ENCODE results near the gene JHY.

Gene JHY

GRCh38 chr11:122883646-122883979 is 1.1 kb downstream of the JHY start:
- H2AFZ ChIP-seq (ENCODE audit: low read depth): peak overlapping the region; percentile 81; the same call in 1 of the 2 replicates
- peak overlapping the region; percentile 80; the same call in 1 of the 2 replicates for H3K9ac ChIP-seq
- no peaks in the 10 kb centered on the region for H3K36me3 ChIP-seq (ENCODE audit: insufficient read depth)
- no peaks in the 10 kb centered on the region for H3K27me3 ChIP-seq (ENCODE audit: insufficient read depth, low read depth)
- no peaks in the 10 kb centered on the region for H3K79me2 ChIP-seq (ENCODE audit: insufficient read depth, low read depth)
- no peaks in the 10 kb centered on the region for H4K20me1 ChIP-seq (ENCODE audit: insufficient read depth)
- peak overlapping the region; percentile 58 for H3K4me2 ChIP-seq
- peak overlapping the region; percentile 79; the same call in 1 of the 2 replicates for H3K27ac ChIP-seq
- peaks cover 8% of the 10 kb centered on the region for H3K4me1 ChIP-seq (ENCODE audit: low read depth, poor library complexity, severe bottlenecking)
- TF ChIP-seq CTCF (conservative IDR thresholded peaks at IDR 0.05; ENCODE audit: low read depth, low read length): no peak
- H3K4me3 ChIP-seq (IDR thresholded peaks at IDR 0.05; ENCODE audit: insufficient read depth, low read depth, low read length): no peak overlapping the region

- H4K20me1 ChIP-seq (ENCODE audit: insufficient read depth): no peaks in the 10 kb centered on the region
- no peak for TF ChIP-seq CTCF (conservative IDR thresholded peaks at IDR 0.05; ENCODE audit: low read depth, low read length)
- no peak overlapping the region for H3K9ac ChIP-seq
- H3K27me3 ChIP-seq (ENCODE audit: insufficient read depth, low read depth): no peaks in the 10 kb centered on the region
- no peak overlapping the region for H3K27ac ChIP-seq
- no peak overlapping the region for H3K4me3 ChIP-seq (IDR thresholded peaks at IDR 0.05; ENCODE audit: insufficient read depth, low read depth, low read length)
- no peaks in the 10 kb centered on the region for H3K79me2 ChIP-seq (ENCODE audit: insufficient read depth, low read depth)
- peaks cover 8% of the 10 kb centered on the region for H3K4me1 ChIP-seq (ENCODE audit: low read depth, poor library complexity, severe bottlenecking)
- H3K4me2 ChIP-seq: no peak overlapping the region
- H3K36me3 ChIP-seq (ENCODE audit: insufficient read depth): no peaks in the 10 kb centered on the region
- no peak overlapping the region for H2AFZ ChIP-seq (ENCODE audit: low read depth)
Observed at GRCh38 chr11:122888162-122888561, 5.6 kb downstream of the JHY start.

GRCh38 chr11:122893131-122893530 is 10.6 kb downstream of the JHY start:
- Histone ChIP-seq H3K79me2 (ENCODE audit: insufficient read depth, low read depth) (no peaks in the 10 kb centered on the region), H3K27me3 (ENCODE audit: insufficient read depth, low read depth) (no peaks in the 10 kb centered on the region), H4K20me1 (ENCODE audit: insufficient read depth) (no peaks in the 10 kb centered on the region), H3K4me3 (IDR thresholded peaks at IDR 0.05; ENCODE audit: insufficient read depth, low read depth, low read length) (no peak overlapping the region), H2AFZ (ENCODE audit: low read depth) (no peak overlapping the region), H3K36me3 (ENCODE audit: insufficient read depth) (no peaks in the 10 kb centered on the region), H3K4me2 (no peak overlapping the region), H3K4me1 (ENCODE audit: low read depth, poor library complexity, severe bottlenecking) (no peaks in the 10 kb centered on the region), H3K27ac (no peak overlapping the region), H3K9ac (no peak overlapping the region)
- no peak for TF ChIP-seq CTCF (conservative IDR thresholded peaks at IDR 0.05; ENCODE audit: low read depth, low read length)

- no peaks in the 10 kb centered on the region for H3K27me3 ChIP-seq (ENCODE audit: insufficient read depth, low read depth)
- H3K4me1 ChIP-seq (ENCODE audit: low read depth, poor library complexity, severe bottlenecking): no peaks in the 10 kb centered on the region
- H3K4me3 ChIP-seq (IDR thresholded peaks at IDR 0.05; ENCODE audit: insufficient read depth, low read depth, low read length): no peak overlapping the region
- no peaks in the 10 kb centered on the region for H3K36me3 ChIP-seq (ENCODE audit: insufficient read depth)
- no peak for TF ChIP-seq CTCF (conservative IDR thresholded peaks at IDR 0.05; ENCODE audit: low read depth, low read length)
- no peak overlapping the region for H3K27ac ChIP-seq
- no peak overlapping the region for H3K9ac ChIP-seq
- H3K79me2 ChIP-seq (ENCODE audit: insufficient read depth, low read depth): no peaks in the 10 kb centered on the region
- no peak overlapping the region for H3K4me2 ChIP-seq
- no peak overlapping the region for H2AFZ ChIP-seq (ENCODE audit: low read depth)
- no peaks in the 10 kb centered on the region for H4K20me1 ChIP-seq (ENCODE audit: insufficient read depth)
Observed at GRCh38 chr11:122895563-122895962, 13.0 kb downstream of the JHY start.
